Hindlimb muscle (tissue), 1 donor: ENCODE results near the gene NOL7. TPM values are rescaled to one million over a fixed set of nuclear protein-coding genes. Genes with fewer than 3 reads are reported as not detected.
A peak's percentile ranks its signal among the peaks of the same experiment; 100 is the strongest.

Experiments used
- DNase-seq: peaks from one replicate; pipeline ENCODE4 v3.0.0-alpha.2; 2013
- polyA plus RNA-seq: library from polyadenylated mRNA; unstranded; fragments of 120-200 nt; gene quantifications from one replicate; pipeline ENCODE4 v1.2.1, GENCODE V29; 2013; ENCODE audit not compliant: insufficient read length

Gene NOL7
- 59.4 TPM for polyA plus RNA-seq

GRCh38 chr6:13614926-13615791 lies at the start of gene NOL7:
Gene NOL7 (plus strand): TSS chr6:13615335. CDS start chr6:13615359, 24 bp downstream.
- DNase-seq = peak; percentile 98

GRCh38 chr6:13565921-13566320 lies 49.2 kb upstream of the NOL7 start:
- no peak for DNase-seq

- no peak for DNase-seq
These were observed 48.6 kb upstream of the NOL7 start for GRCh38 chr6:13566500-13566899.

- DNase-seq = no peak
These were observed 46.2 kb upstream of the NOL7 start for GRCh38 chr6:13568970-13569369.

- no peak for DNase-seq
These were observed 42.9 kb upstream of the NOL7 start for GRCh38 chr6:13572240-13572639.

- no peak for DNase-seq
These were observed 42.0 kb upstream of the NOL7 start for GRCh38 chr6:13572951-13573654.

GRCh38 chr6:13573669-13574110 lies 41.4 kb upstream of the NOL7 start:
- DNase-seq = peak; percentile 14

- DNase-seq = peak; percentile 92
These were observed 41.0 kb upstream of the NOL7 start for GRCh38 chr6:13574149-13574570.

GRCh38 chr6:13574571-13575376 lies 40.4 kb upstream of the NOL7 start, which contains the start of gene SIRT5:
Gene SIRT5 (plus strand): TSS chr6:13574601. CDS start chr6:13584111, 9,510 bp downstream.
- DNase-seq = peak; percentile 71

- no peak for DNase-seq
These were observed 39.8 kb upstream of the NOL7 start for GRCh38 chr6:13575377-13575775.

GRCh38 chr6:13576017-13576416 lies 39.1 kb upstream of the NOL7 start:
- no peak for DNase-seq

GRCh38 chr6:13577926-13578325 lies 37.2 kb upstream of the NOL7 start:
- DNase-seq = no peak

GRCh38 chr6:13579911-13580310 lies 35.2 kb upstream of the NOL7 start:
- DNase-seq = no peak

GRCh38 chr6:13581700-13582229 lies 33.4 kb upstream of the NOL7 start:
- DNase-seq = no peak

- no peak for DNase-seq
These were observed 28.3 kb upstream of the NOL7 start for GRCh38 chr6:13586603-13587542.

- DNase-seq = no peak
These were observed 25.3 kb upstream of the NOL7 start for GRCh38 chr6:13589801-13590200.

GRCh38 chr6:13590574-13591153 lies 24.5 kb upstream of the NOL7 start:
- DNase-seq = no peak

- DNase-seq = no peak
These were observed 23.8 kb upstream of the NOL7 start for GRCh38 chr6:13591205-13591921.

- no peak for DNase-seq
These were observed 22.0 kb upstream of the NOL7 start for GRCh38 chr6:13593103-13593502.

- DNase-seq = no peak
These were observed 21.4 kb upstream of the NOL7 start for GRCh38 chr6:13593720-13594119.
